ENCODE results near the gene HTR7. TPM values are rescaled to one million over a fixed set of nuclear protein-coding genes. Genes with fewer than 3 reads are reported as not detected.

HTR7 gene
- total and polyA plus RNA-seq, 9 of the 15 experiments (the other 6 are each of a cell fraction or from before 2014, with no cell fraction given), result 0.07 to 0.33 (median 0.18) TPM

DNA sequence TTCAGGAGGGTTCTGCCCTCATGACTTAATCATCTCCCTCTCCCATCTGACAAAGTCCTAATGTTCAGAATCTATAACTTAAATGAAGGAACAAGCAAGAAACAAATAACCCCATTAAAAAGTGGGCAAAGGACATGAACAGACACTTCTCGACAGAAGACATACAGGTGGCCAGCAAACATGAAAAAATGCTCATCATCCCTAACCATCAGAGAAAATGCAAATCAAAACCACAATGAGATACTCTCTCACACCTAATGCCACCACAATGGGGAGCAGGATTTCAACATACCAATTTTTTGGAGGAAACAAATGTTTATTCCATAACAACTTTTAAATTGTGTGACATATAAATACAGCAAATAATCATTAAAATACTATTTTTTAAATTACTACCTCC is 3.0 kb upstream of the HTR7 start (continued):
- TF ChIP-seq MYNN (IDR thresholded peaks at IDR 0.05) (no peak), MYNN (CRISPR knock-in tag; IDR thresholded peaks at IDR 0.05) (no peak), PHF21A (IDR thresholded peaks at IDR 0.05; ENCODE audit: borderline replicate concordance, low read depth) (no peak), RFX7 (CRISPR knock-in tag; IDR thresholded peaks at IDR 0.05) (no peak), BCL6 (CRISPR knock-in tag; IDR thresholded peaks at IDR 0.05) (no peak), KLF10 (CRISPR knock-in tag; IDR thresholded peaks at IDR 0.05) (no peak), FOXJ2 (tag; IDR thresholded peaks at IDR 0.05) (no peak), ZNF253 (CRISPR knock-in tag; conservative IDR thresholded peaks at IDR 0.05) (no peak), ZNF121 (CRISPR knock-in tag; conservative IDR thresholded peaks at IDR 0.05) (no peak), PHTF2 (CRISPR knock-in tag; IDR thresholded peaks at IDR 0.05) (no peak), RBM22 (IDR thresholded peaks at IDR 0.05; ENCODE audit: low read depth, low read length, poor library complexity, severe bottlenecking) (no peak)
- TF ChIP-seq, protein P1, sequence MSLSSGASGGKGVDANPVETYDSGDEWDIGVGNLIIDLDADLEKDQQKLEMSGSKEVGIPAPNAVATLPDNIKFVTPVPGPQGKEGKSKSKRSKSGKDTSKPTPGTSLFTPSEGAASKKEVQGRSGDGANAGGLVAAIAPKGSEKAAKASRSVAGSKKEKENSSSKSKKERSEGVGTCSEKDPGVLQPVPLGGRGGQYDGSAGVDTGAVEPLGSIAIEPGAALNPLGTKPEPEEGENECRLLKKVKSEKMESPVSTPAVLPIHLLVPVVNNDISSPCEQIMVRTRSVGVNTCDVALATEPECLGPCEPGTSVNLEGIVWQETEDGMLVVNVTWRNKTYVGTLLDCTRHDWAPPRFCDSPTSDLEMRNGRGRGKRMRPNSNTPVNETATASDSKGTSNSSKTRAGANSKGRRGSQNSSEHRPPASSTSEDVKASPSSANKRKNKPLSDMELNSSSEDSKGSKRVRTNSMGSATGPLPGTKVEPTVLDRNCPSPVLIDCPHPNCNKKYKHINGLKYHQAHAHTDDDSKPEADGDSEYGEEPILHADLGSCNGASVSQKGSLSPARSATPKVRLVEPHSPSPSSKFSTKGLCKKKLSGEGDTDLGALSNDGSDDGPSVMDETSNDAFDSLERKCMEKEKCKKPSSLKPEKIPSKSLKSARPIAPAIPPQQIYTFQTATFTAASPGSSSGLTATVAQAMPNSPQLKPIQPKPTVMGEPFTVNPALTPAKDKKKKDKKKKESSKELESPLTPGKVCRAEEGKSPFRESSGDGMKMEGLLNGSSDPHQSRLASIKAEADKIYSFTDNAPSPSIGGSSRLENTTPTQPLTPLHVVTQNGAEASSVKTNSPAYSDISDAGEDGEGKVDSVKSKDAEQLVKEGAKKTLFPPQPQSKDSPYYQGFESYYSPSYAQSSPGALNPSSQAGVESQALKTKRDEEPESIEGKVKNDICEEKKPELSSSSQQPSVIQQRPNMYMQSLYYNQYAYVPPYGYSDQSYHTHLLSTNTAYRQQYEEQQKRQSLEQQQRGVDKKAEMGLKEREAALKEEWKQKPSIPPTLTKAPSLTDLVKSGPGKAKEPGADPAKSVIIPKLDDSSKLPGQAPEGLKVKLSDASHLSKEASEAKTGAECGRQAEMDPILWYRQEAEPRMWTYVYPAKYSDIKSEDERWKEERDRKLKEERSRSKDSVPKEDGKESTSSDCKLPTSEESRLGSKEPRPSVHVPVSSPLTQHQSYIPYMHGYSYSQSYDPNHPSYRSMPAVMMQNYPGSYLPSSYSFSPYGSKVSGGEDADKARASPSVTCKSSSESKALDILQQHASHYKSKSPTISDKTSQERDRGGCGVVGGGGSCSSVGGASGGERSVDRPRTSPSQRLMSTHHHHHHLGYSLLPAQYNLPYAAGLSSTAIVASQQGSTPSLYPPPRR (CRISPR knock-in tag; IDR thresholded peaks at IDR 0.05; ENCODE audit: borderline replicate concordance), result no peak
- TF ChIP-seq, protein P2, sequence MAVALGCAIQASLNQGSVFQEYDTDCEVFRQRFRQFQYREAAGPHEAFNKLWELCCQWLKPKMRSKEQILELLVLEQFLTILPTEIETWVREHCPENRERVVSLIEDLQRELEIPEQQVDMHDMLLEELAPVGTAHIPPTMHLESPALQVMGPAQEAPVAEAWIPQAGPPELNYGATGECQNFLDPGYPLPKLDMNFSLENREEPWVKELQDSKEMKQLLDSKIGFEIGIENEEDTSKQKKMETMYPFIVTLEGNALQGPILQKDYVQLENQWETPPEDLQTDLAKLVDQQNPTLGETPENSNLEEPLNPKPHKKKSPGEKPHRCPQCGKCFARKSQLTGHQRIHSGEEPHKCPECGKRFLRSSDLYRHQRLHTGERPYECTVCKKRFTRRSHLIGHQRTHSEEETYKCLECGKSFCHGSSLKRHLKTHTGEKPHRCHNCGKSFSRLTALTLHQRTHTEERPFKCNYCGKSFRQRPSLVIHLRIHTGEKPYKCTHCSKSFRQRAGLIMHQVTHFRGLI (CRISPR knock-in tag; IDR thresholded peaks at IDR 0.05), result no peak

All from K562 (cell line).